Endothelial cell of umbilical vein (primary cell): ENCODE data around the gene DTD2.

Experiments used
- EZH2 ChIP-seq: IDR thresholded peaks from 2 replicates; pipeline ENCODE4 v1.6.1; 2012; ENCODE audit warnings: borderline replicate concordance, low read depth, mild to moderate bottlenecking, moderate library complexity, low read length, inconsistent platforms; ENCODE audit not compliant: severe bottlenecking
- FOS ChIP-seq: IDR thresholded peaks from 2 replicates; pipeline ENCODE4 v1.6.1; 2011; ENCODE audit warnings: mild to moderate bottlenecking, low read length, moderate library complexity, borderline replicate concordance; ENCODE audit not compliant: insufficient read depth
- GATA2 ChIP-seq: IDR thresholded peaks from 2 replicates; pipeline ENCODE4 v1.7.0; 2011; ENCODE audit warnings: low read depth, mild to moderate bottlenecking, moderate library complexity, mixed read lengths, low read length; ENCODE audit not compliant: insufficient read length, insufficient read depth
- JUN ChIP-seq: IDR thresholded peaks from 2 replicates; pipeline ENCODE4 v1.6.1; 2011; ENCODE audit warnings: borderline replicate concordance, low read depth; ENCODE audit not compliant: insufficient read length, insufficient read depth
- MYC ChIP-seq: IDR thresholded peaks from one replicate; pipeline ENCODE4 v1.6.1; 2011; ENCODE audit warnings: mild to moderate bottlenecking, low read depth, low read length
- POLR2A ChIP-seq: IDR thresholded peaks from 2 replicates; pipeline ENCODE4 v1.6.1; 2012; ENCODE audit warnings: low read depth, mild to moderate bottlenecking, control low read depth, low read length
- POLR2AphosphoS5 ChIP-seq: IDR thresholded peaks from 2 replicates; pipeline ENCODE4 v1.6.1; 2012; ENCODE audit warnings: low read depth, mild to moderate bottlenecking, control low read depth, low read length, moderate library complexity; ENCODE audit not compliant: insufficient read depth
- TF ChIP-seq, protein P1 (sequence below), 2 donors: IDR thresholded peaks; 1 replicate in 1 of 2; 2 replicates in 1 of 2; pipeline ENCODE4 v1.5.1; 2011; ENCODE audit warnings: low read length in 2 of 2, mild to moderate bottlenecking in 2 of 2, moderate library complexity in 2 of 2, control low read depth in 1 of 2, inconsistent platforms in 1 of 2, low read depth in 1 of 2; ENCODE audit not compliant: insufficient read depth in 1 of 2; ENCODE audit errors: extremely low read depth in 1 of 2
- TF ChIP-seq, protein P2 (sequence below): IDR thresholded peaks from 2 replicates; pipeline ENCODE4 v1.6.1; 2011; ENCODE audit not compliant: insufficient read depth, insufficient read length

DNA sequence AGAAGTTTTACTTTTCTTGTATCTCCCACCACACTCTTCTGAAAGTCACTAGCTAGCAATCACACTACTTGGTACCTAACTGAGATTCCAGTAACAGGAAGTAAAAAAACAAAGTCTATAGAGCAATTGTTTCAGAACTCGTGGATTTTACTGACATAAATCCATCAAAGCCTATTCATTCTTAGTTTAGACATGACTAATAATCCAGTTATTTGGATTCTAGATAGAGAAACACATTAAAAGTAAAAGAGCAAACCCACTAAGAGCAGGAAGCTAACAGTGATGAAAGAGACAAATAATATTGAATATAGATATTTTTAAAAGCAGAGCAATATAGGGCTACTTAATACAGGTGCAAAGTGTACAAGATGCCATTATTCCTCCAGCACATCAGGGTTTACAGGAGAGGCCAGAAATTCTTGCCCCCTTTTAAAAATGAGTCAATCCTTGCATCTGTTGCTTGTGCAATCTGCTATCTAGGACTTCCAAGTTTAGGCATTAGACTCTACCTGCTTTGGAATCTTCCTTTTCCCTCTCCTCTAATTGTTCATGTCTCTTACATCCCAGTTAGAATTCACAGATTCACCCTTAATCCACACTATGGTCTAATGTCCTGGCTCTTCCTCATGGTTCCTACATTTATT is 43.0 kb downstream of the DTD2 start:
- TF ChIP-seq POLR2A = no peak
- TF ChIP-seq, protein P1, sequence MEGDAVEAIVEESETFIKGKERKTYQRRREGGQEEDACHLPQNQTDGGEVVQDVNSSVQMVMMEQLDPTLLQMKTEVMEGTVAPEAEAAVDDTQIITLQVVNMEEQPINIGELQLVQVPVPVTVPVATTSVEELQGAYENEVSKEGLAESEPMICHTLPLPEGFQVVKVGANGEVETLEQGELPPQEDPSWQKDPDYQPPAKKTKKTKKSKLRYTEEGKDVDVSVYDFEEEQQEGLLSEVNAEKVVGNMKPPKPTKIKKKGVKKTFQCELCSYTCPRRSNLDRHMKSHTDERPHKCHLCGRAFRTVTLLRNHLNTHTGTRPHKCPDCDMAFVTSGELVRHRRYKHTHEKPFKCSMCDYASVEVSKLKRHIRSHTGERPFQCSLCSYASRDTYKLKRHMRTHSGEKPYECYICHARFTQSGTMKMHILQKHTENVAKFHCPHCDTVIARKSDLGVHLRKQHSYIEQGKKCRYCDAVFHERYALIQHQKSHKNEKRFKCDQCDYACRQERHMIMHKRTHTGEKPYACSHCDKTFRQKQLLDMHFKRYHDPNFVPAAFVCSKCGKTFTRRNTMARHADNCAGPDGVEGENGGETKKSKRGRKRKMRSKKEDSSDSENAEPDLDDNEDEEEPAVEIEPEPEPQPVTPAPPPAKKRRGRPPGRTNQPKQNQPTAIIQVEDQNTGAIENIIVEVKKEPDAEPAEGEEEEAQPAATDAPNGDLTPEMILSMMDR (IDR thresholded peaks at IDR 0.05; ENCODE audit: extremely low read depth in 1 of 2, insufficient read depth in 1 of 2, low read depth in 1 of 2, low read length in 2 of 2) = no peak
- TF ChIP-seq, protein P2, sequence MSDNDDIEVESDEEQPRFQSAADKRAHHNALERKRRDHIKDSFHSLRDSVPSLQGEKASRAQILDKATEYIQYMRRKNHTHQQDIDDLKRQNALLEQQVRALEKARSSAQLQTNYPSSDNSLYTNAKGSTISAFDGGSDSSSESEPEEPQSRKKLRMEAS = no peak
- no peak for TF ChIP-seq EZH2
- TF ChIP-seq POLR2AphosphoS5 = no peak
- TF ChIP-seq GATA2 = no peak
- peak; percentile 22 for TF ChIP-seq FOS
- peak; percentile 70 for TF ChIP-seq JUN
- TF ChIP-seq MYC = no peak
